Stomach (tissue), 19 donors: ENCODE data around the gene DEFB126. TPM values are rescaled to one million over a fixed set of nuclear protein-coding genes. Genes with fewer than 3 reads are reported as not detected.
"Not testable (repeated sequence)": the region's sequence is repeated elsewhere in the genome, so short reads cannot be mapped to it uniquely, and the experiment has no call there.

ENCODE experiments used
- DNase-seq, 2 donors: peaks; one replicate each; pipeline versions ENCODE4 v3.0.0 to v3.0.0-alpha.2; 2013 to 2019
- H3K27ac ChIP-seq, 5 donors: fragments of 200-600 bp in 4 of 5; sonication (generic) in 4 of 5; one replicate each; pipeline ENCODE4 v1.5.1; 2013 to 2019; ENCODE audit warnings: mild to moderate bottlenecking in 1 of 5, moderate library complexity in 1 of 5
- H3K27me3 ChIP-seq, 3 donors: fragments of 200-600 bp; sonication (generic); one replicate each; pipeline ENCODE4 v1.5.1; 2017 to 2019; ENCODE audit warnings: mixed run types in 1 of 3
- H3K36me3 ChIP-seq, 4 donors: fragments of 200-600 bp; sonication (generic); 1 replicate in 3 of 4; 2 replicates in 1 of 4; pipeline ENCODE4 v1.5.1; 2016 to 2019
- H3K4me1 ChIP-seq, 4 donors: fragments of 200-600 bp; sonication (generic); one replicate each; pipeline ENCODE4 v1.5.1; 2016 to 2019
- H3K4me3 ChIP-seq, 4 donors: fragments of 200-600 bp; sonication (generic) in 3 of 4; one replicate each; pipeline ENCODE4 v1.5.1; 2016 to 2019; ENCODE audit warnings: mild to moderate bottlenecking in 1 of 4
- H3K9me3 ChIP-seq, 4 donors: fragments of 200-600 bp; sonication (generic); one replicate each; pipeline ENCODE4 v1.5.1; 2016 to 2019
- EP300 ChIP-seq: sonication (generic); formaldehyde crosslinking; IDR thresholded peaks from one replicate; pipeline ENCODE4 v1.6.1; 2017; ENCODE audit warnings: antibody characterized with exemption
- POLR2A ChIP-seq, 4 donors: fragments of 450-650 bp; IDR thresholded peaks; one replicate each; pipeline ENCODE4 v1.6.1; 2016; ENCODE audit warnings: antibody characterized with exemption in 4 of 4, control low read depth in 2 of 4, mild to moderate bottlenecking in 1 of 4, moderate library complexity in 1 of 4
- POLR2AphosphoS5 ChIP-seq, 3 donors: sonication (generic); formaldehyde crosslinking; IDR thresholded peaks; one replicate each; pipeline ENCODE4 v1.6.1; 2016; ENCODE audit warnings: antibody characterized with exemption in 3 of 3
- WGBS, 5 donors: extraction: QIAGEN DNeasy Blood & Tissue Kit in 3 of 5; methylation state at CpG; one replicate each; pipeline versions ENCODE4 v1.1.5 to v1.1.7; 2013 to 2018; 5-methylcytosine and 5-hydroxymethylcytosine counted together
- intact Hi-C: fragments of 100-400 bp; cut with DNase I; formaldehyde crosslinking; loops from one replicate; pipeline ENCODE4 v1.15.1; 2023; ENCODE audit warnings: low total_unique reads
- long read RNA-seq, 10 donors: transcript quantifications; one replicate each; lab custom pipeline, GENCODE V29; 2026
- polyA plus RNA-seq, 3 donors: library from polyadenylated mRNA; stranded (reverse); fragments of 200-250 nt; gene quantifications; one replicate each; pipeline ENCODE4 v1.2.3, GENCODE V29; 2013
- total RNA-seq, 5 donors: library from RNA; depleted of rRNA; stranded (reverse); fragments of >200 nt; gene quantifications; one replicate each; pipeline versions ENCODE4 v1.1.0 to v1.2.3, GENCODE V29; 2014 to 2016
- TF ChIP-seq, protein P1 (sequence below), 7 experiments: fragments of 450-650 bp in 4 of 7; fragments of 200-600 bp in 3 of 7; sonication (generic) in 3 of 7; IDR thresholded peaks; one replicate each; pipeline ENCODE4 v1.5.1; 2016 to 2019; ENCODE audit warnings: antibody characterized with exemption in 7 of 7, control low read depth in 2 of 7, mild to moderate bottlenecking in 1 of 7
- donor health status: healthy with polysubstance abuse.
- donor health status: Bipolar disorder and iron deficiency.
- donor health status: healthy.

Gene DEFB126, protein sequence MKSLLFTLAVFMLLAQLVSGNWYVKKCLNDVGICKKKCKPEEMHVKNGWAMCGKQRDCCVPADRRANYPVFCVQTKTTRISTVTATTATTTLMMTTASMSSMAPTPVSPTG
- total RNA-seq (not detected), polyA plus RNA-seq (not detected)
- long read RNA-seq, donor 1 = 0 reads
- long read RNA-seq, donor 2 = 0 reads
- long read RNA-seq, donor 3 = 0 reads
- long read RNA-seq, donor 4 = 0 reads
- long read RNA-seq, donor 5 = 0 reads
- long read RNA-seq, donor 6 = 0 reads
- long read RNA-seq, donor 7 = 0 reads
- long read RNA-seq, donor 8 = 0 reads
- long read RNA-seq, donor 9 = 0 reads
- long read RNA-seq, donor 10 = 0 reads

DNA sequence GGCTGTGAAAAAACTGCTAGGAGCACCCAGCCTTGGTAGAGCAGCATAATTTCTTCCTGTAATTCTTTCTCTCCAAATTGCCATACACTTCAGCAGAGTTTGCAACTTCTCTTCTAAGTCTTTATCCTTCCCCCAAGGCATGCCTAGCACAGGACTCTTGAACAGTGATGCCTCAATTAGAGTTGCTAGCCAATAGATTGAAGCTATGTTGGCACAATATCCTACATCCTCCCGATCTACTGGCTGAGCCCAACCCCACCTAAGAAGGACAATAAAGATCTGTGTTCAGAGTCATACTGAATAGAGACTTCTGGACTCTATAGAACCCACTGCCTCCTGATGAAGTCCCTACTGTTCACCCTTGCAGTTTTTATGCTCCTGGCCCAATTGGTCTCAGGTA is at the start of gene DEFB126:
Gene DEFB126, plus strand, starts transcription at position 301 of the 400 bp plus-strand sequence. Its CDS starts 39 bp downstream, at position 340.
- Histone ChIP-seq H3K27me3 (peaks cover 0 to 35% (median 10%) of the 10 kb centered on the region in 3 donors), H3K4me3 (no peak within 1 kb of the TSS), H3K4me1 (no peaks in the 10 kb centered on the region), H3K36me3 (no peaks in the 10 kb centered on the region), H3K27ac (no peak within 1 kb of the TSS), H3K9me3 (peaks cover 0 to 9% (median 2%) of the 10 kb centered on the region in 4 donors)
- 36 to 55% (median 47%) methylated on average over 1 of the region's 1 CpG for WGBS, 5 donors
- intact Hi-C loops = no loop called here
- no peak for DNase-seq
- no peak for TF ChIP-seq EP300

DNA sequence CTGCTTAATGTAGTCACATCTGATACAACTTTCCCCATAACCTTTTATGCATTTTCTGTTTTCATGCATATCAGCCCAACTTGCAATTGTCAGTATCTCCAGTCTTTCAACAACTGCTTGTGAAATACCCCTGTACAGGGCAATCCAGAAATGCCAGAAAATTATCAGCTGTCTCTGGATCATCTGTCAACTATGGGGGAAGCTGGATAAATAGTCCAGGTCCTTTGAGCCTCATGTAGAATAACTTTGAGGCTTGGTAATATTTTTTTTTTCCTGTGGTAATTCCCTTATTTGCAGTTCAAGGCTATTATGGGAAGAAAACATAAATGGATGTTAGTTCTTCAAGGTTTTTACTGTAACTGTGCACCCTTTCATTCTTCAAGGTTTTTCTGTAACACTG is 48.7 kb upstream of the DEFB126 start:
- TF ChIP-seq POLR2A (IDR thresholded peaks at IDR 0.05) (no peak), POLR2AphosphoS5 (IDR thresholded peaks at IDR 0.05) (no peak), EP300 (no peak)
- TF ChIP-seq, protein P1, sequence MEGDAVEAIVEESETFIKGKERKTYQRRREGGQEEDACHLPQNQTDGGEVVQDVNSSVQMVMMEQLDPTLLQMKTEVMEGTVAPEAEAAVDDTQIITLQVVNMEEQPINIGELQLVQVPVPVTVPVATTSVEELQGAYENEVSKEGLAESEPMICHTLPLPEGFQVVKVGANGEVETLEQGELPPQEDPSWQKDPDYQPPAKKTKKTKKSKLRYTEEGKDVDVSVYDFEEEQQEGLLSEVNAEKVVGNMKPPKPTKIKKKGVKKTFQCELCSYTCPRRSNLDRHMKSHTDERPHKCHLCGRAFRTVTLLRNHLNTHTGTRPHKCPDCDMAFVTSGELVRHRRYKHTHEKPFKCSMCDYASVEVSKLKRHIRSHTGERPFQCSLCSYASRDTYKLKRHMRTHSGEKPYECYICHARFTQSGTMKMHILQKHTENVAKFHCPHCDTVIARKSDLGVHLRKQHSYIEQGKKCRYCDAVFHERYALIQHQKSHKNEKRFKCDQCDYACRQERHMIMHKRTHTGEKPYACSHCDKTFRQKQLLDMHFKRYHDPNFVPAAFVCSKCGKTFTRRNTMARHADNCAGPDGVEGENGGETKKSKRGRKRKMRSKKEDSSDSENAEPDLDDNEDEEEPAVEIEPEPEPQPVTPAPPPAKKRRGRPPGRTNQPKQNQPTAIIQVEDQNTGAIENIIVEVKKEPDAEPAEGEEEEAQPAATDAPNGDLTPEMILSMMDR (IDR thresholded peaks at IDR 0.05) = no peak
- Histone ChIP-seq H3K9me3 (peaks cover 0 to 20% (median 17%) of the 10 kb centered on the region in 4 donors), H3K4me1 (no peaks in the 10 kb centered on the region), H3K36me3 (no peaks in the 10 kb centered on the region), H3K4me3 (no peak overlapping the region), H3K27me3 (peaks cover 0 to 12% (median 0%) of the 10 kb centered on the region in 3 donors), H3K27ac (no peak overlapping the region)
- intact Hi-C loops = no loop called here
- DNase-seq = no peak

DNA sequence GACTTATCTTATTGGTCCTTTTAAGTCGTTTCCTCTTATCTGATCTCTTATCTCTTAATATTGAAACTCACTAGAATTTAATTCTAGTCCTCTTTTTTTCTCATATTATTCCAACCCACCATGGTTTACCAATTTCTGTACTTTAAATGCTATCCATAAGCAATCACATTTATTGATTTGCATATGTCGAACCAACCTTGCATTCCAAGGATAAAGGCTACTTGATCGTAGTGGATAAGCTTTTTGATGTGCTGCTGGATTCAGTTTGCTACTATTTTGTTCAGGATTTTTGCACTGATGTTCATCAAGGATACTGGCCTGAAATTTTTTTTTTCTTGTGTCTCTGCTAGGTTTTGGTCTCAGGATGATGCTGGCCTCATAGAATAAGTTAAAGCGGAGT is 47.2 kb upstream of the DEFB126 start:
- TF ChIP-seq, protein P1 (IDR thresholded peaks at IDR 0.05) = no peak
- TF ChIP-seq EP300 = no peak
- no peak for TF ChIP-seq POLR2AphosphoS5 (IDR thresholded peaks at IDR 0.05)
- TF ChIP-seq POLR2A (IDR thresholded peaks at IDR 0.05) = no peak

DNA sequence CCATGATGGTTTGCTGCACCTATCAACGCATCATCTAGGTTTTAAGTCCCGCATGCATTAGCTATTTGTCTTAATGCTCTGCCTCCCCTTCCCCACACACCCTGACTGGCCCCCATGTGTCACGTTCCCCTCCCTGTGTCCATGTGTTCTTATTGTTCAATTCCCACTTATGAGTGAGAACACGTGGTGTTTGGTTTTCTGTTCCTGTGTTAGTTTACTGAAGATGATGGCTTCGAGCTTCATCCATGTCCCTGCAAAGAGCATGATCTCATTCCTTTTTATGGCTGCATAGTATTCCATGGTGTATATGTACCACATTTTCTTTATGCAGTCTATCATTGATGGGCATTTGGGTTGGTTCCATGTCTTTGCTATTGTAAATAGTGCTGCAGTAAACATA is 44.7 kb upstream of the DEFB126 start:
- Histone ChIP-seq H3K27me3 (peaks cover 0 to 12% (median 0%) of the 10 kb centered on the region in 3 donors), H3K9me3 (peaks cover 0 to 20% (median 17%) of the 10 kb centered on the region in 4 donors)
- H3K36me3 ChIP-seq, DNase-seq, intact Hi-C loops, H3K27ac ChIP-seq, H3K4me1 ChIP-seq, H3K4me3 ChIP-seq: not testable (repeated sequence)
- 74 to 77% (median 75%) methylated on average over 5 of the region's 5 CpGs for WGBS, 5 donors

More for the DNA sequence above, 47.2 kb upstream of the DEFB126 start:
- no peak for DNase-seq
- intact Hi-C loops = no loop called here
- Histone ChIP-seq H3K9me3 (peaks cover 0 to 20% (median 17%) of the 10 kb centered on the region in 4 donors), H3K27me3 (peaks cover 0 to 12% (median 0%) of the 10 kb centered on the region in 3 donors), H3K4me3 (no peak overlapping the region), H3K4me1 (no peaks in the 10 kb centered on the region), H3K27ac (no peak overlapping the region), H3K36me3 (no peaks in the 10 kb centered on the region)
- 71 to 79% (median 79%) methylated on average over 4 of the region's 4 CpGs for WGBS, 5 donors

DNA sequence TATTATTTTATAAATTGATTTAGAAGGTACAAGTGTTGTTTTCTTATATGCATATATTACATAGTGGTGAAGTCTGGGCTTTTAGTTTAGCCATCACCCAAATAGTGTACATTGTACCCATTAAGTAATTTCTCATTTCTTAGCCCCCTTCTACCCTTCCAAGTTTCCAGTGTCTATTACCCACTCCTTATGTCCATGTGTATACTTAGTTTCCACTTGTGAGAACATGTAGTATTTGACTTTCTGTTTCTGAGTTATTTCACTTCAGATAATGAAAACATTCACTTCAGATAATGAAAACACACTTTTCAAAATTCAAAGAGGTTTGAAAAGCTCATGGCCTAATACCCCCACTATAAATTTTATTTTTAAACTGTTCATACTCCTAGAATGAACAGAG is 40.4 kb upstream of the DEFB126 start:
- Histone ChIP-seq H3K36me3 (no peaks in the 10 kb centered on the region), H3K27ac (no peak overlapping the region), H3K27me3 (peaks cover 0 to 32% (median 12%) of the 10 kb centered on the region in 3 donors), H3K4me1 (no peaks in the 10 kb centered on the region), H3K4me3 (no peak overlapping the region), H3K9me3 (no peaks in the 10 kb centered on the region)
- TF ChIP-seq, protein P1 (IDR thresholded peaks at IDR 0.05) = no peak
- no peak for TF ChIP-seq POLR2AphosphoS5 (IDR thresholded peaks at IDR 0.05)
- TF ChIP-seq POLR2A (IDR thresholded peaks at IDR 0.05) = no peak
- no peak for TF ChIP-seq EP300
- intact Hi-C loops = no loop called here
- DNase-seq = no peak
